H9 (cell line): ENCODE data around the gene PCF11. TPM values are rescaled to one million over a fixed set of nuclear protein-coding genes. Genes with fewer than 3 reads are reported as not detected.

Experiments
- DNase-seq: peaks from one replicate; pipeline ENCODE4 v3.0.0-alpha.2; 2017
- H2AFZ ChIP-seq: one replicate; pipeline ENCODE4 v1.6.1; 2013; ENCODE audit warnings: mild to moderate bottlenecking, low read length, control low read depth, moderate library complexity
- H2AK5ac ChIP-seq: 2 replicates; pipeline ENCODE4 v1.6.1; 2013; ENCODE audit warnings: low read length, control low read depth, mixed read lengths; ENCODE audit not compliant: insufficient read length
- H2BK120ac ChIP-seq: one replicate; pipeline ENCODE4 v1.6.1; 2013; ENCODE audit warnings: low read depth, mild to moderate bottlenecking, low read length, control low read depth, inconsistent platforms; ENCODE audit not compliant: poor library complexity, severe bottlenecking
- H2BK12ac ChIP-seq: 2 replicates; pipeline ENCODE4 v1.6.1; 2013; ENCODE audit warnings: low read length, control low read depth, mixed read lengths, low read depth; ENCODE audit not compliant: insufficient read length
- H2BK15ac ChIP-seq: 2 replicates; pipeline ENCODE4 v1.6.1; 2013; ENCODE audit warnings: low read depth, low read length, control low read depth
- H2BK20ac ChIP-seq: one replicate; pipeline ENCODE4 v1.6.1; 2013; ENCODE audit warnings: low read depth, mild to moderate bottlenecking, low read length, control low read depth, inconsistent platforms; ENCODE audit not compliant: poor library complexity, severe bottlenecking
- H2BK5ac ChIP-seq: 2 replicates; pipeline ENCODE4 v1.6.1; 2013; ENCODE audit warnings: low read length, control low read depth, mixed read lengths; ENCODE audit not compliant: insufficient read length
- H3K14ac ChIP-seq: 2 replicates; pipeline ENCODE4 v1.6.1; 2013; ENCODE audit warnings: low read length, control low read depth; ENCODE audit not compliant: insufficient read depth
- H3K18ac ChIP-seq: 2 replicates; pipeline ENCODE4 v1.6.1; 2013; ENCODE audit warnings: low read depth, mild to moderate bottlenecking, mixed read lengths, low read length, control low read depth; ENCODE audit not compliant: insufficient read length
- H3K23ac ChIP-seq: 2 replicates; pipeline ENCODE4 v1.6.1; 2013; ENCODE audit warnings: low read length, control low read depth, mixed read lengths, low read depth; ENCODE audit not compliant: insufficient read length
- H3K23me2 ChIP-seq: 2 replicates; pipeline ENCODE4 v1.6.1; 2013; ENCODE audit warnings: low read depth, mild to moderate bottlenecking, mixed read lengths, low read length, control low read depth; ENCODE audit not compliant: insufficient read length, poor library complexity, severe bottlenecking
- H3K27ac ChIP-seq: 2 replicates; pipeline ENCODE4 v1.5.1; 2013; ENCODE audit warnings: low read length, control low read depth, mixed read lengths, low read depth; ENCODE audit not compliant: insufficient read length
- H3K27me3 ChIP-seq: 2 replicates; pipeline ENCODE4 v1.6.1; 2013; ENCODE audit warnings: low read length, control low read depth, inconsistent platforms; ENCODE audit not compliant: insufficient read depth
- H3K4ac ChIP-seq: 2 replicates; pipeline ENCODE4 v1.6.1; 2013; ENCODE audit warnings: low read depth, mild to moderate bottlenecking, control low read depth, inconsistent platforms, low read length, moderate library complexity
- H3K4me1 ChIP-seq: 2 replicates; pipeline ENCODE4 v1.6.1; 2013; ENCODE audit warnings: low read length, control low read depth, inconsistent platforms; ENCODE audit not compliant: insufficient read depth
- H3K4me2 ChIP-seq: 2 replicates; pipeline ENCODE4 v1.6.1; 2013; ENCODE audit warnings: low read length, control low read depth, mixed read lengths; ENCODE audit not compliant: insufficient read length, insufficient read depth
- H3K56ac ChIP-seq: 2 replicates; pipeline ENCODE4 v1.6.1; 2013; ENCODE audit warnings: low read depth, mild to moderate bottlenecking, mixed read lengths, low read length, control low read depth; ENCODE audit not compliant: insufficient read length
- H3K79me1 ChIP-seq: 2 replicates; pipeline ENCODE4 v1.6.1; 2013; ENCODE audit warnings: low read depth, mild to moderate bottlenecking, moderate library complexity, low read length, control low read depth, inconsistent platforms; ENCODE audit not compliant: insufficient read depth, poor library complexity, severe bottlenecking
- H3K79me2 ChIP-seq: 2 replicates; pipeline ENCODE4 v1.6.1; 2013; ENCODE audit warnings: low read length, control low read depth, inconsistent platforms; ENCODE audit not compliant: insufficient read depth
- H3K9ac ChIP-seq: 2 replicates; pipeline ENCODE4 v1.6.1; 2013; ENCODE audit warnings: low read length, control low read depth, mixed read lengths; ENCODE audit not compliant: insufficient read length; ENCODE audit errors: extremely low read depth
- H3K9me3 ChIP-seq: one replicate; pipeline ENCODE4 v1.6.1; 2013; ENCODE audit warnings: low read depth, low read length, inconsistent platforms; ENCODE audit not compliant: control insufficient read depth
- H3T11ph ChIP-seq: one replicate; pipeline ENCODE4 v1.6.1; 2013; ENCODE audit warnings: mild to moderate bottlenecking, low read length, control low read depth, inconsistent platforms
- H4K20me1 ChIP-seq: one replicate; pipeline ENCODE4 v1.6.1; 2013; ENCODE audit not compliant: control insufficient read depth, insufficient read length, insufficient read depth
- H4K5ac ChIP-seq: 2 replicates; pipeline ENCODE4 v1.6.1; 2013; ENCODE audit warnings: low read depth, mild to moderate bottlenecking, mixed read lengths, low read length, control low read depth; ENCODE audit not compliant: insufficient read length
- H4K8ac ChIP-seq: replicated peaks from 2 replicates; pipeline ENCODE4 v1.6.1; 2013; ENCODE audit warnings: low read length, control low read depth, mixed read lengths, low read depth; ENCODE audit not compliant: insufficient read length
- H4K91ac ChIP-seq: 2 replicates; pipeline ENCODE4 v1.6.1; 2013; ENCODE audit warnings: low read depth, mild to moderate bottlenecking, moderate library complexity, mixed read lengths, low read length, control low read depth; ENCODE audit not compliant: insufficient read length
- H3K27ac Mint-ChIP-seq, 3 experiments: 2 replicates in 2 of 3; 3 replicates in 1 of 3; pipeline ENCODE4 v1.8.0; 2020 to 2021; ENCODE audit warnings: mixed read lengths in 3 of 3, mild to moderate bottlenecking in 1 of 3, moderate library complexity in 1 of 3
- H3K27me3 Mint-ChIP-seq: 2 replicates; pipeline ENCODE4 v1.8.0; 2021; ENCODE audit warnings: low read depth, mild to moderate bottlenecking, moderate library complexity, mixed read lengths
- H3K36me3 Mint-ChIP-seq, 3 experiments: 2 replicates in 2 of 3; 3 replicates in 1 of 3; pipeline ENCODE4 v1.8.0; 2020 to 2021; ENCODE audit warnings: low read depth in 3 of 3, mixed read lengths in 3 of 3; ENCODE audit not compliant: insufficient read depth in 1 of 3
- H3K4me1 Mint-ChIP-seq, 2 experiments: 2 replicates each; pipeline ENCODE4 v1.8.0; 2020; ENCODE audit warnings: mixed read lengths in 2 of 2
- H3K4me3 Mint-ChIP-seq, 2 experiments: 2 replicates in 1 of 2; 3 replicates in 1 of 2; pipeline ENCODE4 v1.8.0; 2020 to 2021; ENCODE audit warnings: mild to moderate bottlenecking in 2 of 2, mixed read lengths in 2 of 2, moderate library complexity in 1 of 2
- H3K9me3 Mint-ChIP-seq, 2 experiments: 2 replicates in 1 of 2; 3 replicates in 1 of 2; pipeline ENCODE4 v1.8.0; 2020; ENCODE audit warnings: mild to moderate bottlenecking in 2 of 2, mixed read lengths in 2 of 2, moderate library complexity in 1 of 2
- CTCF ChIP-seq: fragments of 200-600 bp; sonication (generic); conservative IDR thresholded peaks from 3 replicates; pipeline ENCODE4 v1.8.0; 2021; ENCODE audit warnings: antibody characterized with exemption, mild to moderate bottlenecking
- WGBS: extraction: QIAGEN DNeasy Blood & Tissue Kit; methylation state at CpG from one replicate; pipeline ENCODE4 v1.1.7; 2013; ENCODE audit warnings: missing lambda C conversion rate, low lambda C conversion rate, mixed read lengths; ENCODE audit not compliant: insufficient read length; ENCODE audit errors: extremely low coverage; 5-methylcytosine and 5-hydroxymethylcytosine counted together
- total RNA-seq: library from RNA; stranded (reverse); gene quantifications from 2 replicates; pipeline ENCODE4 v1.2.1, GENCODE V29; 2021

PCF11 gene
- total RNA-seq, 1 experiment from 2014 or later: 50.9 TPM

GRCh38 chr11:83127310-83127637 lies 29.7 kb upstream of the PCF11 start:
- no peak overlapping the region for H3K4ac ChIP-seq
- no peak overlapping the region for H2AK5ac ChIP-seq
- H4K91ac ChIP-seq: no peak overlapping the region
- H3K9me3 Mint-ChIP-seq: peaks cover 9 to 10% of the 10 kb centered on the region in 2 experiments; a peak in 4 of 5 replicates
- H4K5ac ChIP-seq: no peak overlapping the region
- no peak overlapping the region for H3K18ac ChIP-seq
- H2BK12ac ChIP-seq: no peak overlapping the region
- no peak overlapping the region for H3T11ph ChIP-seq
- no peaks in the 10 kb centered on the region for H4K20me1 ChIP-seq
- no peak overlapping the region for H3K9ac ChIP-seq
- H3K4me1 Mint-ChIP-seq: no peaks in the 10 kb centered on the region
- H3K79me1 ChIP-seq: no peaks in the 10 kb centered on the region
- no peak for TF ChIP-seq CTCF
- H3K4me2 ChIP-seq: no peak overlapping the region
- no peak overlapping the region for H2BK15ac ChIP-seq
- H3K9me3 ChIP-seq: no peaks in the 10 kb centered on the region
- H4K8ac ChIP-seq: no peak overlapping the region
- no peak overlapping the region for H3K56ac ChIP-seq
- H3K23me2 ChIP-seq: no peaks in the 10 kb centered on the region
- H3K4me3 Mint-ChIP-seq: no peak overlapping the region
- H3K36me3 Mint-ChIP-seq: no peaks in the 10 kb centered on the region; a peak in 1 of 7 replicates
- no peak overlapping the region for H2AFZ ChIP-seq
- peaks cover 3% of the 10 kb centered on the region; the same call in 1 of the 2 replicates for H3K27me3 Mint-ChIP-seq
- no peaks in the 10 kb centered on the region for H3K27me3 ChIP-seq
- H3K27ac Mint-ChIP-seq: no peak overlapping the region
- H2BK5ac ChIP-seq: no peak overlapping the region
- no peak for DNase-seq
- no peak overlapping the region for H3K14ac ChIP-seq
- WGBS: no CpG with 5 or more reads among the region's 5 CpGs
- no peaks in the 10 kb centered on the region for H3K4me1 ChIP-seq
- no peak overlapping the region for H2BK20ac ChIP-seq
- H3K79me2 ChIP-seq: no peaks in the 10 kb centered on the region
- no peak overlapping the region for H2BK120ac ChIP-seq
- H3K27ac ChIP-seq: no peak overlapping the region
- H3K23ac ChIP-seq: no peak overlapping the region
